ENCODE results near the gene IER2.

GRCh38 chr19:13118424-13119193 is 31.6 kb upstream of the IER2 start:
- TF ChIP-seq POLR2A (IDR thresholded peaks at IDR 0.05) (no peak), CTCF (IDR thresholded peaks at IDR 0.05) (no peak)

Measured in adrenal gland (tissue), 5 donors.